OCI-LY7 (cell line): Measurements from ENCODE around the gene NMRK2.

Experiments
- CTCF ChIP-seq: fragments of 200-600 bp; sonication (generic); conservative IDR thresholded peaks from 2 replicates; pipeline ENCODE4 v1.5.1; 2014; ENCODE audit warnings: mild to moderate bottlenecking, antibody characterized with exemption, low read length, moderate library complexity, mixed read lengths
- EZH2phosphoT487 ChIP-seq: fragments of 200-600 bp; sonication (generic); IDR thresholded peaks from 2 replicates; pipeline ENCODE4 v1.6.1; 2018; ENCODE audit warnings: low read depth, borderline replicate concordance, mild to moderate bottlenecking, mixed run types, antibody characterized with exemption, low read length, moderate library complexity, mixed read lengths

DNA sequence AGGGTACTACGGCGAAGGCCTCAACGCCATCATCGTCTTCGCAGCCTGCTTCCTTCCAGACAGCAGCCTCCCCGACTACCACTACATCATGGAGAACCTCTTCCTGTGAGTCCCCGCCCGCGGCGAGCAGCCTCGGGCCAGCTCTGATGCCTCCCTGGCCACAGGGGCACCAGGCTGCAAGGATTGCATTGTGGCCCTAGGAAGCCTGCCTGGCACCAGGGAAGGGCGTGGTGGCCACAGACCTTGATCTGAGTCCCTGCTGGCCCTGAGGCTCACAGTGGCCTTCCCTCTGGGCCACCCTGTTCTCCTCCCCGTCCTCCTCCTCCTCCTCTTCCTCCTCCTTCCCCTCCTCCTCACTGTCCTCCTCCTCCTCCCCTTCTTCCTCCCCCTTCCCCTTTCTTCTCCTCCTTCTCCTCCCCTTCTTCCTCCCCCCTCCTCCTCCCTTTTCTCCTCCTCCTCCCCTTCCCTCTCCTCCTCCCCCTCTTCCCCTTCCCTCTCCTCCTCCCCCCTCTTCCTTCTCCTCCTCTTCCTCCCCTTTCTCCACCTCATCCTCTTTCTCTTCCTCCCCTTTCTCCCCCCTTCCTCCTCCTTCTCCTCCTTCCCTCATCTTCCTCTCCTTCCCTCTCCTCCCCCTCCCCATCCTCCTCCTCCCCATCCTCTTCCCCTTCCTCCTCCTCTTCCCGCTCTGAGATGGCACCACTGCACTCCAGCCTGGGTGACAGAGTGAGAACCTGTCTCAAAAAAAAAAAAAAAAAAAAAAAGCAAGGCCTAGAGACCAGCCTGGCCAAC, 24.4 kb upstream of the NMRK2 start:
- no peak for TF ChIP-seq CTCF
- no peak for TF ChIP-seq EZH2phosphoT487
